Epithelial cell of esophagus (primary cell): ENCODE data around the gene TBXAS1.
A peak's percentile ranks its signal among the peaks of the same experiment; 100 is the strongest.

Source experiments
- DNase-seq: peaks from one replicate; pipeline ENCODE4 v3.0.0; 2010; ENCODE audit warnings: low read depth
- H3K4me3 ChIP-seq: 2 replicates; pipeline ENCODE4 v1.5.1; 2011; ENCODE audit warnings: mild to moderate bottlenecking, low read length, control low read depth
- TF ChIP-seq, protein P1 (sequence below): IDR thresholded peaks from 2 replicates; pipeline ENCODE4 v1.5.1; 2011; ENCODE audit warnings: low read depth, mild to moderate bottlenecking, low read length, control low read depth, inconsistent platforms; ENCODE audit not compliant: insufficient read depth; ENCODE audit errors: missing control alignments

TBXAS1 gene

DNA sequence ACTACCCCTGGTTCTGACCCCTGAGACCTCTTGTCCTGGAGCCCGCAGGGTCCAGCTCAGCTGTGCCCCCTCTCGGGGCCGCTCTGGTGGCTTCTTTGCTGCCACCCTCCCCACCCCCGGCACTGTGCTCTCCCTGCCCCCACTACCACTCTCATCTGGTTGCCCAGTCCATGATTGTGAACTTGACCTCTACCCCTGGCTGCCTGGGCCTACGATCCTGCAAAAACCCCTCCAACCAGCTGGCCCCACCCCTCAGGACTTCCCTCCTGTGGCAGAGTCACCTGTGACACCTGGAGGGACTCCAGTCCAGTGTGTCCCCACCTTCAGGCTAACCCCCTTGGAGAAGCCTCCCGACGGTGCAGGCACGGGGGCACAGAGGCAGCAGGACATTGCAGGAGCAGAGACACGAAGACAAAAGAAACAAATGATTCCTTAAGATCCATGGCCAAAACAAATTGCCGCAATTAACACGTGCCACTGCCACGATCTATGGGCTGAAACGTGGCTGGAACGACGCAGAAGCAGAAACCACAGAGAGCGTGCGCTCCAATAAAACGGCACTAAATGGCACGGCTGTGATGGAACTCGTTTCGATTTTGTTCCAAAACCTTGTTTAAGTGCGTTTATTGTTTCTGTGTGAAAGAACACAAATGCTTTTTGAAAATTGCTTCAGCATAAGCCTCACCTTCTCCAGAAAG is 161.7 kb downstream of the TBXAS1 start:
- DNase-seq: no peak
- no peak overlapping the region for H3K4me3 ChIP-seq
- TF ChIP-seq, protein P1, sequence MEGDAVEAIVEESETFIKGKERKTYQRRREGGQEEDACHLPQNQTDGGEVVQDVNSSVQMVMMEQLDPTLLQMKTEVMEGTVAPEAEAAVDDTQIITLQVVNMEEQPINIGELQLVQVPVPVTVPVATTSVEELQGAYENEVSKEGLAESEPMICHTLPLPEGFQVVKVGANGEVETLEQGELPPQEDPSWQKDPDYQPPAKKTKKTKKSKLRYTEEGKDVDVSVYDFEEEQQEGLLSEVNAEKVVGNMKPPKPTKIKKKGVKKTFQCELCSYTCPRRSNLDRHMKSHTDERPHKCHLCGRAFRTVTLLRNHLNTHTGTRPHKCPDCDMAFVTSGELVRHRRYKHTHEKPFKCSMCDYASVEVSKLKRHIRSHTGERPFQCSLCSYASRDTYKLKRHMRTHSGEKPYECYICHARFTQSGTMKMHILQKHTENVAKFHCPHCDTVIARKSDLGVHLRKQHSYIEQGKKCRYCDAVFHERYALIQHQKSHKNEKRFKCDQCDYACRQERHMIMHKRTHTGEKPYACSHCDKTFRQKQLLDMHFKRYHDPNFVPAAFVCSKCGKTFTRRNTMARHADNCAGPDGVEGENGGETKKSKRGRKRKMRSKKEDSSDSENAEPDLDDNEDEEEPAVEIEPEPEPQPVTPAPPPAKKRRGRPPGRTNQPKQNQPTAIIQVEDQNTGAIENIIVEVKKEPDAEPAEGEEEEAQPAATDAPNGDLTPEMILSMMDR: no peak

- H3K4me3 ChIP-seq: no peak overlapping the region
- peak; percentile 9 for DNase-seq
- TF ChIP-seq, protein P1: no peak
Measured at GRCh38 chr7:139991269-139991666, 162.2 kb downstream of the TBXAS1 start.

DNA sequence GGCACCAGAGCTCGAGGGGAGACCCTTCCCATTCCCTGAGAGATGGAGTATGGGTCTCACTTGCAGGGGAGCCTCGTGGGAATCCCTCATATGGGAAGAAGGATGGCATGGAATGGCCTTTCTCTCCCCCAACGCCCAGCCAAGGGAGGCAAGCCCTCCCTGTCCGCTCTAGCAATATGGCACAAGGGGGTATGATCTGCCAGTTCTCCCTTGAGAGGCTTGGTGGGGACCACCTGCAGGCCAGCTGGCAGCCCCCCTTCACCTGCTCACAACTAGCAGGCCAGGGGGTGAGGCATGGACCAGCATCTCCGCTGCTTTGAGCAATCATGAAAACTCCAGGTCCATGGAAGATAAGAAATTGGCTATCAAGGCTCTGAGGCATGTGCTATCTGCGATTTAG is 162.8 kb downstream of the TBXAS1 start:
- no peak overlapping the region for H3K4me3 ChIP-seq
- TF ChIP-seq, protein P1: no peak
- no peak for DNase-seq

- no peak overlapping the region for H3K4me3 ChIP-seq
- TF ChIP-seq, protein P1: no peak
- DNase-seq: no peak
Measured at GRCh38 chr7:139992353-139993044, 163.4 kb downstream of the TBXAS1 start.

DNA sequence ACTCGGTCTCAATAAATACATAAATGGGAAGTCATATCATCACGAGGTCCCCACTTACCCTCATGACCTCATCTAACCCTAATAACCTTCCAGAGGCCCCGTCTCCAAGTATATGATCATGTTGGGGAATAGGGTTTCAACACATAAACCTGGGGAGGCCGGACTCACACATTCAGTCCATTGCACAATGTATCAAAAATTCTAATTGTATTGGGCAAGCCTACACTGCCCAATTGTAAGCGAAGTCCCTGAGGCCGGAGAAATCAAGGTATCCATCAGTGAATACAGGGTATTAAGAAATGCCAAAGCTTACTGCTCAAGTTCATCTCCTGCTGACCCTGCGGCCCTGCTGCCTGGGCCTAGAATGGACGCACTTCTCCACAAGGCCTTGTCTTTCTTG is 164.1 kb downstream of the TBXAS1 start:
- DNase-seq: no peak

GRCh38 chr7:139993592-139993991 is 164.5 kb downstream of the TBXAS1 start:
- H3K4me3 ChIP-seq: no peak overlapping the region
- DNase-seq: no peak
- TF ChIP-seq, protein P1: no peak

More for the DNA sequence above, 164.1 kb downstream of the TBXAS1 start:
- no peak overlapping the region for H3K4me3 ChIP-seq
- TF ChIP-seq, protein P1: no peak

GRCh38 chr7:139994356-139994755 is 165.3 kb downstream of the TBXAS1 start:
- TF ChIP-seq, protein P1: no peak
- H3K4me3 ChIP-seq: no peak overlapping the region
- no peak for DNase-seq
